ACC112 (cell line): ENCODE results near the gene OR10G8.

Experiments
- H2AFZ ChIP-seq: fragments of 200-600 bp; sonication (generic); one replicate; pipeline ENCODE4 v1.6.0; 2017; ENCODE audit warnings: antibody characterized with exemption, low read length; ENCODE audit not compliant: unreplicated experiment
- H3K27ac ChIP-seq: fragments of 200-600 bp; sonication (generic); 2 replicates; pipeline ENCODE4 v1.5.1; 2014; ENCODE audit warnings: low read depth, mild to moderate bottlenecking, antibody characterized with exemption, low read length, moderate library complexity
- H3K27me3 ChIP-seq: fragments of 200-600 bp; sonication (generic); 2 replicates; pipeline ENCODE4 v1.6.1; 2014; ENCODE audit warnings: mild to moderate bottlenecking, antibody characterized with exemption, low read length, moderate library complexity, mixed read lengths; ENCODE audit not compliant: insufficient read depth
- H3K36me3 ChIP-seq: fragments of 200-600 bp; sonication (generic); 2 replicates; pipeline ENCODE4 v1.6.1; 2016; ENCODE audit warnings: mild to moderate bottlenecking, antibody characterized with exemption, low read length, moderate library complexity, mixed read lengths; ENCODE audit not compliant: insufficient read depth
- H3K4me1 ChIP-seq: fragments of 200-600 bp; sonication (generic); one replicate; pipeline ENCODE4 v1.6.1; 2016; ENCODE audit warnings: low read length, mixed read lengths; ENCODE audit not compliant: insufficient read depth, unreplicated experiment, control insufficient read depth
- H3K4me3 ChIP-seq: fragments of 200-600 bp; sonication (generic); 2 replicates; pipeline ENCODE4 v1.5.1; 2014; ENCODE audit warnings: mild to moderate bottlenecking, low read depth, low read length
- H3K79me2 ChIP-seq: fragments of 200-600 bp; sonication (generic); one replicate; pipeline ENCODE4 v1.6.0; 2016; ENCODE audit warnings: low read length; ENCODE audit not compliant: control insufficient read depth, unreplicated experiment, insufficient read depth

Gene OR10G8

GRCh38 chr11:124077266-124077665 is 50.7 kb downstream of the OR10G8 start:
- Histone ChIP-seq H3K27ac (no peak overlapping the region), H3K4me1 (no peaks in the 10 kb centered on the region), H3K27me3 (no peaks in the 10 kb centered on the region), H2AFZ (no peak overlapping the region), H3K36me3 (no peaks in the 10 kb centered on the region), H3K79me2 (no peaks in the 10 kb centered on the region), H3K4me3 (no peak overlapping the region)

DNA sequence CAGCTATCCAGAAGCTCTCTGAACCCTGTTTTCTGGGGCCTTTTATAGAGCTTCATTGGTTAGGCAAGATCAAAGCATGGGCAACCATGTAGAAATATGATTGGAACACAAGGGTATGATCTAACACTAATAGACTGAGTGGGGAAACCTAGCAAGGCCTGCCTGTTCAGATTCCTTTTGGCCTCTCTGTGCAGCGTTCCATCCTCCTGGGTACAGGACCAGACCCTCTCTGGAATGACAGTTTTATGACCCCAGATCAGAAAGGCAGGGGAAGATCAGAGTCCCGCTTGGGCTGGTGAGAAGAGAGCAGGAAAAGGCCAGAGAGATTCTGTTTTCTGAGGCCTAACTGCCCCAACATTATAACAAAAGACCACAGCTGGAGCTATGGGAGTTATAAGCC is 52.0 kb downstream of the OR10G8 start:
- no peaks in the 10 kb centered on the region for H3K4me1 ChIP-seq

DNA sequence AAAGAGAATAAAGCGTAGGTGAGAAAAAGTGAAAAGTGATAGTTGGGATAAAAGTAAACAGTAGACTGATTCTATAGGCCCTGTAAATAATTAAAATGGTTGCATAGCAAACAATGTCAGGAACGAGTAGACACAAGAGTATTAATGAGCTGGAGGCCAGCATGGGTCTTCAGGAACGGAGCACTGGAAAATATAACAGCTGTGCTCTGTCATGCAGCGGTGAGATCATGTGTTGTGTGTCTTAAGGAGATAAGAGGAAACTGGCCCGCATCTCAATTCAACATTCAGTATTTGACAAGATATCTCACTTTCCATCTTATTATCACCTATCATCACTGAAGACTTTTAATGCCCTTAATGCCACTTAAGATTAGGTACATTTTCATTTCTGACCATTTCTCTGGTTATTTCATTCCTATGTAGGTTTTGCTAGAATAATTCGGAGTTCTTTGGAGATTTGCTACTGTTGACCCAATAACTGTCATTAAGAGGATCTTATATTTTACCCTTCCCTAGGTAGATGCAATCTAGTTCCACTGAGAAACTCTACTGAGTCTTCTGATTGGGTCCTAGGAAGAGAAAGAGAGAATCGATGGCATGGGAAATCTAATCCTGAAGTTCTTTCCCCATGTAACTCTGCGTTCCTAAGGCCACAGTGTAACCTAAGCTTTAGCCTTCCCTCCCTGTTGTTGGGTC is 53.2 kb downstream of the OR10G8 start:
- Histone ChIP-seq H3K27ac (no peak overlapping the region), H3K27me3 (no peaks in the 10 kb centered on the region), H3K36me3 (no peaks in the 10 kb centered on the region), H2AFZ (no peak overlapping the region), H3K4me1 (no peaks in the 10 kb centered on the region), H3K79me2 (no peaks in the 10 kb centered on the region), H3K4me3 (no peak overlapping the region)

More for the DNA sequence above, 52.0 kb downstream of the OR10G8 start:
- Histone ChIP-seq H3K27me3 (no peaks in the 10 kb centered on the region), H3K36me3 (no peaks in the 10 kb centered on the region), H2AFZ (no peak overlapping the region), H3K4me3 (no peak overlapping the region), H3K79me2 (no peaks in the 10 kb centered on the region), H3K27ac (no peak overlapping the region)
